ENCODE data around the gene GMPPA. TPM values are rescaled to one million over a fixed set of nuclear protein-coding genes. Genes with fewer than 3 reads are reported as not detected.
A peak's percentile ranks its signal among the peaks of the same experiment; 100 is the strongest.

GMPPA gene
- total RNA-seq, 2 donors from 2014 or later: 25.1 to 27.2 TPM

DNA sequence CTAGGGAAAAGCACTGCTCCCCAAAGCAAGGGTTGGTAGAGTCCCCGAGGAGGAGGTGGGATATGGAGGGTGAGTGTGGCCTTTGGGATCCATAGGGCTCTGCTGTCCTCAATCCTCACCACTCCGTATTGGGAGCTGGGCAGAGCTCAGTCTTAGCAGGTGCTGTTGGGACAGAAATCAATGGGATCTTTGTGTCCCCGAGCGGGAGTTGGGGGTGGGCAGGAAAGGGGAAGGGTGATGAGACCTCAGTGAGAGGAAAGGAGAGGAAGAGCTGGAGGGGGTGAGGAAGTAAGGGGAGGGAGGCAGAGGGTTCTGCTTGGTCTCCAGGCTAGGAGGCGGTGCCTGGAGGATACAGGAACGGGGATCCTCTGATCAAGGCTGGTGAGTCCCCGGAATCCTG is 18.2 kb downstream of the GMPPA start:
- Mint-ChIP-seq H3K27ac (no peak overlapping the region), H3K4me3 (no peak overlapping the region), H3K4me1 (peaks cover 25% of the 10 kb centered on the region), H3K27me3 (peaks cover 95% of the 10 kb centered on the region), H3K36me3 (ENCODE audit: low read depth) (peaks cover 29% of the 10 kb centered on the region)
- H3K9me3 ChIP-seq (ENCODE audit: control insufficient read depth, low read length, poor library complexity, severe bottlenecking): no peaks in the 10 kb centered on the region
- DNase-seq: no peak
- no peak for ATAC-seq

DNA sequence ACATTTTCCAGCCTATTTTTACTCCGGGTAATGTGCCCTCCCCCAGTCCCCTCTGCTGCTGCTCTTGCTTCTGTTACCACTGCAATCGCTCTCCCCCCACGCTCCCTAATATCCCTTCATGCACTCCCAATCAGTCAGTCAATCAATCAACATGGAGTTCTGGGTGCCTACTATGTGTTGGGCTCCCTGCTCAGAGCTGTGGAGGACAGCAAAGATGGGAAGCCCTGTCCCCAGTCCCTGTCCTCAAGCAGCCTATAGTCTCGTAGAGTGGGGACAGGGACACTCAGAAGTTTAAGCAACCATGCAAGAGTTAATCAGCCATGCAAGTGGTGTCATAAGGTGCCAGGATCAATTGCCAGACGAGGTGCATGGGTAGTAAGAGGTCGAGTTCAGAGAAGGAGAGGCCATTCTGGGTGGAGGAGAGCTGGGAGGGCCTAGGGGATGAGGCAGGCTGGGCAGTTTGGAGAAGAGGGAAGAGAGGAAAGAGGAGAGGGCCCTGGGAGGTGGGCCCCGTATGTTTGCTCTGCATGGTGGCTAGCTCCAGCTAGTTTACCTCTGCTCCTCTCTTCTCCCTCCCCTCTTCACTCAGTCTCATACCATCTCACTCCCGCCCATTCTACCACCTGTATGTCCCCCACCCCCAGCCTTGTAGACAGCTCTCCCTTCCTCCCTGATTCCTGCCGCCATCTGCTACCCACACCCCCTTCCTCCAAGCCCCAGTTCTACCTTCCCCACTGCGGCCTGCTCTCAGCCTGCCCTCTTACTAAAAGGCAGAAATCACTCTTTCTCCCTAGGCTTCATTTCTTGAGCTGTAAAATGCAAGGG is 19.5 kb downstream of the GMPPA start:
- H3K4me3 Mint-ChIP-seq: peak overlapping the region; percentile 37
- H3K9me3 ChIP-seq (ENCODE audit: control insufficient read depth, low read length, poor library complexity, severe bottlenecking): no peaks in the 10 kb centered on the region
- no peak for ATAC-seq
- no peak for DNase-seq
- H3K27ac Mint-ChIP-seq: no peak overlapping the region
- peaks cover 31% of the 10 kb centered on the region for H3K36me3 Mint-ChIP-seq (ENCODE audit: low read depth)
- H3K27me3 Mint-ChIP-seq: peaks cover 91% of the 10 kb centered on the region
- H3K4me1 Mint-ChIP-seq: peaks cover 26% of the 10 kb centered on the region

DNA sequence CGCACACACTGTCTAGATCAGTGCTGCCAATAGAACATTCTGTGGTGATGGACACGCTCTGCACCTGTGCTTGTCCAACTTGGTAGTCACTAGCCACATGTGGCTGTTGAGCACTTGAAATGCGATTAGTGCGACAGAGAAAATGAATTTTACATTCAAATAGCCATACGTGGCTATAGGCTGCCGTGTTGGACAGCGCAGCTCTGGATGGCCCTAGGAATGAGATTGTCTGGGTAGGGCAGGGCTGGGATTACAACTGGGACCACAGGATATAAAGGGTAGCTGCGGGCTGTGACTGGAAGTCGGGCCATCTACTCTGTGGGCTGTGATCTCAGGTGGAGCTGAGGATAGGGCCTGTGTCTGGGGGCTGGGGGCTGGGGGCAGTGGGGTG is 20.8 kb downstream of the GMPPA start:
- Mint-ChIP-seq H3K27me3 (peaks cover 90% of the 10 kb centered on the region), H3K4me3 (no peak overlapping the region), H3K4me1 (peaks cover 18% of the 10 kb centered on the region), H3K27ac (no peak overlapping the region), H3K36me3 (ENCODE audit: low read depth) (peaks cover 23% of the 10 kb centered on the region)
- DNase-seq: no peak
- H3K9me3 ChIP-seq (ENCODE audit: control insufficient read depth, low read length, poor library complexity, severe bottlenecking): no peaks in the 10 kb centered on the region
- no peak for ATAC-seq

DNA sequence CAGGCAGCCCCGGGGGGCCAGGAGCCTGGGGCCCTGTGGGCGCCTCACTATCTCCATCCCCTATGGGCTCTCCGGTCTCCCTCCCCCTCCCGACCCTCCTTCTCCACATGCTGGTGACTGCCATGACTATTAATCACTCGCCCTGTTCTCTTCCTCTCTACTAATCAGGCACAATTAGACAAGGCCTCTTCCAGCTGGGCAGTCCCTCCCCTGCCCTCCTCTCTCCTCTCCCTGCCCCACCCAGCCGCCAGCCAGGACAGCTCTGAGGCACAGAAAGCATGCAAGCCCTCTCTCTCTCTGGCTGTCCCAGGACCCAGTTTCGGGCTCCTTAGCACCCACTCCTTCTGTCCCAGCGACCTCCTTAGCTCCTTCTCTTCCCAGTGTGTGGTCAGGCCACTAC is 21.4 kb downstream of the GMPPA start:
- DNase-seq (no peak), ATAC-seq (no peak)
- no peaks in the 10 kb centered on the region for H3K9me3 ChIP-seq (ENCODE audit: control insufficient read depth, low read length, poor library complexity, severe bottlenecking)
- H3K27ac Mint-ChIP-seq: no peak overlapping the region
- H3K4me3 Mint-ChIP-seq: no peak overlapping the region
- peaks cover 23% of the 10 kb centered on the region for H3K36me3 Mint-ChIP-seq (ENCODE audit: low read depth)
- H3K27me3 Mint-ChIP-seq: peaks cover 92% of the 10 kb centered on the region
- peaks cover 18% of the 10 kb centered on the region for H3K4me1 Mint-ChIP-seq

DNA sequence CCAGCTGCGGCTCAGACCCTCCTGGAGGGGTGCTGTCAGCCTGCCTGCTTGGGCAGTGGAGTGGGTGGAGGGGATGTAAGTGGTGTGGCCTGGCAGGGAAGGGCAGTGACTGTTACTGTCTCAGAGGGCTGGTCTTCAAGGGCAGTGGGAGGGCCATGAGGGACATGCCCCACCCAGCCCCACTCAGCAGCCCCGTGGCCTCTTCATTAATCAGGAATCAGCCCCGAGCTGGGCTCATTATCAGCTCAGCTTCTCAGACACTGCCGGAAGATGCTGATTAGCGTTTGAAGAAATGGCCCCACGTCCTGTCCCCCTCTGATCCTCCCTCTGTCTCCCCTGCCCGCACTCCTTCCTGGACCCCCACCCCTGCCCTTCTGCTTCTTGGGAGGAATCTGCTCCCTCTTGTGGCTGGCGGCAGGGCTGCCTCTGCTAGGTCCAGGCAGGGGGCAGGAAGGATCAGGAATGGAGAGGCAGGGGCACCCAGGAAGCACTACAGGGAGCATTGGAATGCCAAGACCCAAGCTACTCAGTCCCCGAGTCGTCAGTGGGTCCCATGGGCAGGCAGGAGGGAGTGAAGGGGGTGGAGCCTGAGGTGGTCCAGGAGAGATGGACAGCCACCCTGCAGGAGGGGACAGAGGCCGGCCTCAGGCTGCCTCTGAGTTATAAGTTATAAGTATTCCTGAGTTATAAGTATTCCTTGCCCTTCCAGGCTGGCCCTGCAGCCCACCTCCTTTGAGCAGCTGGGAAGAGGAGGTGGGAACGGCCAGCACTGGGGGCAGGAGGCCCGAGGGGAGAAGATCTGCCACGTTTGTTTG is 22.6 kb downstream of the GMPPA start:
- no peaks in the 10 kb centered on the region for H3K9me3 ChIP-seq (ENCODE audit: control insufficient read depth, low read length, poor library complexity, severe bottlenecking)
- H3K36me3 Mint-ChIP-seq (ENCODE audit: low read depth): peaks cover 22% of the 10 kb centered on the region
- no peak overlapping the region for H3K27ac Mint-ChIP-seq
- ATAC-seq (no peak), DNase-seq (no peak)
- H3K4me1 Mint-ChIP-seq: peaks cover 21% of the 10 kb centered on the region
- peaks cover 92% of the 10 kb centered on the region for H3K27me3 Mint-ChIP-seq
- peak overlapping the region; percentile 80 for H3K4me3 Mint-ChIP-seq

DNA sequence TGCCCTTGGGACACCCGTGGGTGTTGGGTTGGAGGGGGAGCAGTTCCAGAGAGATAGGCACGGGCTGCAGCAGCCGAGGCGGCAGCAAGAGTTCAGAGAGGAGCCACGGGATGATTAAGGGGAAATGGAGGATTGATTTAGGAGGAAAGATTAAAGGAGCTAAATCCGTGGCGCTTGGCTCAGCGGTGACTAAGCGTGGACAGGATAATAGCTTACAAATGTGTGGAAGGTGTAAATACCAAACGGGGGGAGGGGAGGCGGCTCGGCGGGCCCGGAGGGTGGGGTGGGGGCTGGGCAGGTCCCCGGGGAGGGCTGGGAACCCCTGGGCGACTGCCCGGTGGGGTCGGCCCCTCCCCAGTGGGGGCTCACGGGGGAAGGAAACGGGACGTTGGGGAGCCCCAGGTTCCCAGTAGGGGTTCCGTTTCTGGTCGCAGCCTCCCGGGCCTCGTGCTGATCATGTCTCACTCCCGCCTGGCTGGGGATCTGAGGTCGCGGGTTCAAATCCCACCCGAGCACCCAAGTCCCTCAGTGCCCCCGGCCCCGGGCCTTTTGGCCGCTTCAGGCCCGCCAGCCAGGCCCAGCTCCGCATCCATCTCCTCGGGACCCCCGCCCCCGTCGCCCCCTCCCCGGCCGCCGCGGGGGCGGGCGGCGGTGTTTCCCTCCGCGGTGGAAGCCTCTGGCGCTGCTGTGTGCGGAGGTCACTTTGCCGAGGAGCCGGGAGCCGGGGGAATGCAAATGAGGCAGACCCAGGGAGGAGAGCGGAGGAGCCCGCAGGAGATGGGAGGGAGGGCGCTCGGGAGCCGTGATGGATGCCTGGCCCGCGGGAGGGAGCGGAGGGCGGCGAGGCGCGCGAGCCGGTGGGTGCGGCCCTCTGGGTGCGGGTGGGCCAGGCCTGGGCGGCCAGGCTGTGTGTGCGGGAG is 23.7 kb downstream of the GMPPA start:
- Mint-ChIP-seq H3K27ac (no peak overlapping the region), H3K27me3 (peaks cover 92% of the 10 kb centered on the region), H3K4me1 (peaks cover 21% of the 10 kb centered on the region), H3K36me3 (ENCODE audit: low read depth) (peaks cover 24% of the 10 kb centered on the region), H3K4me3 (peak overlapping the region; percentile 80)
- DNase-seq (no peak), ATAC-seq (no peak)
- no peaks in the 10 kb centered on the region for H3K9me3 ChIP-seq (ENCODE audit: control insufficient read depth, low read length, poor library complexity, severe bottlenecking)

DNA sequence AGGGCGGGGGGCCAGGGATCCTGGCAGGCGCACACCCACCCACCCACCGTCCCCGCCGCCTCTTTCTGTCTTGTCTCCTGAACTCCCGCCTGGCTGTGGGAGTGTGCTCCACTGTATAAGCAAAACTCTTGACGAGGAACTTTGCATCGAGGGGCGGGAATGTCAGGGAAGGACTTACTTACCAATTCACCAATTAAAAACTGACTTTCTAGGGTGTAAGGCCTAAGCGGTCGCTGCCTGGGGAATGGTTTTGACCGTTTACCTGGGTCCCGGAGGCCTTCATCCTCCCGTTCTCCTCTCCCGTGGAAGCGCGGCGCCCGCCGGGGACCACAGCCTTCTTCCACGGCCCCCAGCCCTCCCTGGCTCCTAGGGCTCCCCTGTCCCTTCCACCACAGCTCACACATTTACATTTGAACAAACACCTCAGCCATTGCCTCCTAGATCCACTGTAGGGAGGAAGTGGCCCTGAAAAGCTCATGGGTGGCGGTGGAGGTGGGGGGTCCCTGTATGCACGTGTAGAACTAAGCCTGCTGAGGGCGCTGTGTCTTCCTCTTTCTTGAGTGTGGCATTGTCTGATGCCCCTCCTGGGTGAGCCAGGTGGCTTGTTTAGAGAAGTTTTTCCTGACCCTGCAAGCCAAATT is 24.5 kb downstream of the GMPPA start:
- Mint-ChIP-seq H3K4me1 (peaks cover 17% of the 10 kb centered on the region), H3K36me3 (ENCODE audit: low read depth) (peaks cover 17% of the 10 kb centered on the region), H3K27ac (no peak overlapping the region), H3K4me3 (no peak overlapping the region), H3K27me3 (peaks cover 92% of the 10 kb centered on the region)
- ATAC-seq: no peak
- no peak for DNase-seq
- no peaks in the 10 kb centered on the region for H3K9me3 ChIP-seq (ENCODE audit: control insufficient read depth, low read length, poor library complexity, severe bottlenecking)

GRCh38 chr2:219524817-219525216 is 26.1 kb downstream of the GMPPA start:
- peaks cover 92% of the 10 kb centered on the region for H3K27me3 Mint-ChIP-seq

DNA sequence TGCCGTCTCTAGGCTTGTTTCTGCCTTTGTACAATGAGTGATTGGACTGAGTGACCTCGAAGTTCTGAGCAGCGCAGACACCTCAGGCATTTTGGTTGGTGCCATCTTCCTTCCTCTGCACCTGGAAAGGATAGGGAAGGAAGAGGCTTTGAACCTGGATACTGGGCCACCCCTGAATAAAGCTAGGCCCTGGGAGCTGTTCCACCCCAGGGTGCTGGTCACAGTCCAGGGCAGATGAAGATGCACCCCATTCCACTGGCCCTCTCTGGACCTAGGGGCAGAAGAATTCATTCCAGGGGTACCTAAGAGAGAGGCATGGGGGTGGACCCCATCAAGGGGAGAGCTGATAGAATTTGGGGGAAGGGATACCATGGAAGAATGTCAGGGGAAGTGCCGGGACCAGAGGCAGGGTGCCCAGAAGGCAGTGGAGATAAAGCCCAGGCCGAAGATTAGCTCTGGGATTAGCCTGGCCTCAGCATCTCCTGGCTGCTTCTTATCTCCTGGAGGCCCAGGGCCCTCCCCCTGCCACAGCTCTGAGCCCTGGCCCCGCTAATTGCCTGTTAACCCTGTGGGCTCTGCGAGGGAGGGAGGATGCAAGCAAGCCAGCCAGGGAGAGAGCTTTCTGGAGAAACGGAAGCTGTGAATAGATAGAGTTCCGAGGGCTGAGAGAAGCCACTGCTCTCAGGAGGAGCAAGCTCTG is 27.0 kb downstream of the GMPPA start:
- H3K27me3 Mint-ChIP-seq: peaks cover 92% of the 10 kb centered on the region
- peaks cover 16% of the 10 kb centered on the region for H3K36me3 Mint-ChIP-seq (ENCODE audit: low read depth)
- peaks cover 22% of the 10 kb centered on the region for H3K4me1 Mint-ChIP-seq
- no peaks in the 10 kb centered on the region for H3K9me3 ChIP-seq (ENCODE audit: control insufficient read depth, low read length, poor library complexity, severe bottlenecking)
- DNase-seq: no peak
- H3K27ac Mint-ChIP-seq: no peak overlapping the region
- H3K4me3 Mint-ChIP-seq: no peak overlapping the region
- ATAC-seq: no peak

More at GRCh38 chr2:219524817-219525216, 26.1 kb downstream of the GMPPA start:
- peaks cover 17% of the 10 kb centered on the region for H3K4me1 Mint-ChIP-seq
- H3K9me3 ChIP-seq (ENCODE audit: control insufficient read depth, low read length, poor library complexity, severe bottlenecking): no peaks in the 10 kb centered on the region
- ATAC-seq (no peak), DNase-seq (no peak)
- no peak overlapping the region for H3K4me3 Mint-ChIP-seq
- peaks cover 16% of the 10 kb centered on the region for H3K36me3 Mint-ChIP-seq (ENCODE audit: low read depth)
- H3K27ac Mint-ChIP-seq: no peak overlapping the region

- no peaks in the 10 kb centered on the region for H3K9me3 ChIP-seq (ENCODE audit: control insufficient read depth, low read length, poor library complexity, severe bottlenecking)
- no peak for DNase-seq
- Mint-ChIP-seq H3K36me3 (ENCODE audit: low read depth) (peaks cover 16% of the 10 kb centered on the region), H3K27ac (no peak overlapping the region), H3K4me3 (no peak overlapping the region), H3K27me3 (peaks cover 92% of the 10 kb centered on the region), H3K4me1 (peaks cover 19% of the 10 kb centered on the region)
- ATAC-seq: no peak
These were observed 27.8 kb downstream of the GMPPA start for GRCh38 chr2:219526320-219527075.

DNA sequence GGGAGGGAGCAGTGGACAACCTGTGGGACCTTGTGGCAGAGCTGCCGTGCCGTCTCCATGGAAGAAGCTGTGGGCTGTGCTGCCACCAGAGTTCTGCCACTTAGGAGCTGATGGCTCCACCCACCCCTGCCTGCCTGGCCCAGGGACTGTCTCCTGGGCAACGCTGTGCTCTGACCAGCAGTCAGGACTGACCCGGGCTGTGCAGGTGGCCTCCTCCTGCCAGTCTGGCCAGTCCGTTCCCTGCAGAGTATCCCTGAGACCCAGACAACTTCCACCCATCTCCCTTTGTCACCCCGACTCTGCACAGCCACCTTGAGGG is 28.3 kb downstream of the GMPPA start:
- Mint-ChIP-seq H3K4me3 (no peak overlapping the region), H3K27me3 (peaks cover 90% of the 10 kb centered on the region), H3K36me3 (ENCODE audit: low read depth) (peaks cover 12% of the 10 kb centered on the region), H3K27ac (no peak overlapping the region), H3K4me1 (peaks cover 14% of the 10 kb centered on the region)
- DNase-seq (no peak), ATAC-seq (no peak)
- no peaks in the 10 kb centered on the region for H3K9me3 ChIP-seq (ENCODE audit: control insufficient read depth, low read length, poor library complexity, severe bottlenecking)

GRCh38 chr2:219527472-219527871 is 28.8 kb downstream of the GMPPA start:
- DNase-seq (no peak), ATAC-seq (no peak)
- peaks cover 92% of the 10 kb centered on the region for H3K27me3 Mint-ChIP-seq
- H3K4me1 Mint-ChIP-seq: peaks cover 13% of the 10 kb centered on the region
- H3K4me3 Mint-ChIP-seq: no peak overlapping the region
- no peaks in the 10 kb centered on the region for H3K9me3 ChIP-seq (ENCODE audit: control insufficient read depth, low read length, poor library complexity, severe bottlenecking)
- H3K36me3 Mint-ChIP-seq (ENCODE audit: low read depth): peaks cover 10% of the 10 kb centered on the region
- H3K27ac Mint-ChIP-seq: no peak overlapping the region

All from T-helper 17 cell (primary cell).